T-cell (primary cell): Measurements from ENCODE around the gene PPP1CC. TPM values are rescaled to one million over a fixed set of nuclear protein-coding genes. Genes with fewer than 3 reads are reported as not detected.
A peak's percentile ranks its signal among the peaks of the same experiment; 100 is the strongest.

ENCODE experiments used
- ATAC-seq, 4 experiments: fragments of 200-7000 bp in 3 of 4; fragments of 150-1000 bp in 1 of 4; cut with Tn5 transposase; replicated peaks in 1 of 4; 1 replicate in 3 of 4; 2 replicates in 1 of 4; pipeline ENCODE4 v1.10.0; 2021; ENCODE audit warnings: moderate library complexity in 3 of 4, mild to moderate bottlenecking in 2 of 4, moderate number of reproducible peaks in 1 of 4
- CTCF ChIA-PET, 2 donors: fragments of 300-600 bp; sonication (Branson Sonifier 250); formaldehyde crosslinking; loops; one replicate each; lab custom pipeline; 2022; ENCODE audit warnings: antibody characterized with exemption in 2 of 2; lab: Charles Lee
- POLR2A ChIA-PET, 2 donors: fragments of 300-600 bp; sonication (Branson Sonifier 250); formaldehyde crosslinking; loops; one replicate each; lab custom pipeline; 2022; ENCODE audit warnings: antibody characterized with exemption in 2 of 2; lab: Charles Lee
- DNase-seq, 35 experiments: peaks; one replicate each; pipeline versions ENCODE4 v3.0.0 to v3.0.0-alpha.2; 2013 to 2023
- H3K27ac ChIP-seq: one replicate; pipeline ENCODE4 v1.5.1; 2013; ENCODE audit warnings: low read length
- H3K27me3 ChIP-seq, 2 experiments: replicated peaks in 1 of 2; 1 replicate in 1 of 2; 2 replicates in 1 of 2; pipeline versions ENCODE4 v1.6.1 to v1.7.0; 2013; ENCODE audit warnings: low read length in 1 of 2, mixed read lengths in 1 of 2; ENCODE audit not compliant: control insufficient read depth in 2 of 2, insufficient read depth in 2 of 2; ENCODE audit errors: extremely low read depth in 1 of 2
- H3K36me3 ChIP-seq, 2 donors: 1 replicate in 1 of 2; 2 replicates in 1 of 2; pipeline versions ENCODE4 v1.6.1 to v1.7.0; 2013; ENCODE audit warnings: low read length in 1 of 2; ENCODE audit not compliant: control insufficient read depth in 2 of 2, insufficient read depth in 1 of 2; ENCODE audit errors: extremely low read depth in 1 of 2
- H3K4me1 ChIP-seq, 2 experiments: 1 replicate in 1 of 2; 2 replicates in 1 of 2; pipeline versions ENCODE4 v1.6.1 to v1.7.0; 2013; ENCODE audit warnings: low read length in 2 of 2, mixed read lengths in 1 of 2; ENCODE audit not compliant: insufficient read depth in 2 of 2, control insufficient read depth in 1 of 2; ENCODE audit errors: extremely low read depth in 1 of 2
- H3K4me3 ChIP-seq, 2 donors: 1 replicate in 1 of 2; 2 replicates in 1 of 2; pipeline versions ENCODE4 v1.5.1 to v1.7.0; 2013; ENCODE audit warnings: mild to moderate bottlenecking in 2 of 2, low read length in 1 of 2, moderate library complexity in 1 of 2; ENCODE audit not compliant: control insufficient read depth in 1 of 2; ENCODE audit errors: extremely low read depth in 1 of 2
- H3K9me3 ChIP-seq: 2 replicates; pipeline ENCODE4 v1.7.0; 2013
- H3K27ac Mint-ChIP-seq, 2 donors: one replicate each; pipeline ENCODE4 v1.8.0; 2020 to 2021; ENCODE audit warnings: mild to moderate bottlenecking in 2 of 2, mixed read lengths in 2 of 2
- H3K27me3 Mint-ChIP-seq, 2 donors: one replicate each; pipeline ENCODE4 v1.8.0; 2021 to 2022; ENCODE audit warnings: mixed read lengths in 2 of 2
- H3K36me3 Mint-ChIP-seq: one replicate; pipeline ENCODE4 v1.8.0; 2021; ENCODE audit warnings: mixed read lengths
- H3K4me1 Mint-ChIP-seq, 3 donors: one replicate each; pipeline ENCODE4 v1.8.0; 2020 to 2022; ENCODE audit warnings: mixed read lengths in 3 of 3, mild to moderate bottlenecking in 1 of 3
- H3K4me3 Mint-ChIP-seq, 3 donors: one replicate each; pipeline ENCODE4 v1.8.0; 2020 to 2022; ENCODE audit warnings: mild to moderate bottlenecking in 3 of 3, mixed read lengths in 3 of 3, moderate library complexity in 3 of 3
- H3K9me3 Mint-ChIP-seq, 3 donors: one replicate each; pipeline ENCODE4 v1.8.0; 2020 to 2022; ENCODE audit warnings: mixed read lengths in 3 of 3
- WGBS: methylation state at CpG from one replicate; pipeline ENCODE4 v1.1.5; 2013; ENCODE audit warnings: missing lambda C conversion rate; ENCODE audit not compliant: insufficient coverage; 5-methylcytosine and 5-hydroxymethylcytosine counted together
- total RNA-seq, 35 experiments: library from RNA in 6 of 35; stranded (reverse) in 6 of 35; fragments of 120-200 nt in 1 of 35; gene quantifications; one replicate each; pipeline versions ENCODE4 v1.2.1 to v1.2.4 and lab custom pipeline; 2013 to 2026

PPP1CC gene
- total RNA-seq, 5 donors from 2014 or later (not counting 1 experiment from before 2014, with no cell fraction given) = 113 to 154 (median 134) TPM

GRCh38 chr12:110742096-110742717 is 484 bp downstream of the PPP1CC start:
- peak in 3 of 4 experiments; percentile 6 to 15 (median 13) for ATAC-seq
- Mint-ChIP-seq H3K36me3 (no peaks in the 10 kb centered on the region), H3K27me3 (no peaks in the 10 kb centered on the region), H3K4me3 (peak overlapping the region; percentile 94 to 100 (median 99)), H3K9me3 (no peaks in the 10 kb centered on the region), H3K4me1 (peaks cover 46 to 61% (median 47%) of the 10 kb centered on the region in 3 donors), H3K27ac (peak overlapping the region; percentile 98 to 99)
- Histone ChIP-seq H3K36me3 (peaks cover 0 to 2% of the 10 kb centered on the region in 2 donors), H3K4me3 (peak overlapping the region; percentile 76 to 87), H3K9me3 (no peaks in the 10 kb centered on the region), H3K27me3 (no peaks in the 10 kb centered on the region), H3K27ac (peak overlapping the region; percentile 26), H3K4me1 (peaks cover 31 to 36% of the 10 kb centered on the region in 2 experiments)
- DNase-seq = peak in 3 of 35 experiments; percentile 2 to 4 (median 4)
- ChIA-PET CTCF (interaction anchor here in 1 of 2 donors (1.2 kb wide), 1 partner anchor 292 kb away, joined by 3 read pairs; the partner anchor contains the start of gene ARPC3), POLR2A (interaction anchor here in 1 of 2 donors (0.5 to 0.9 kb wide), 2 partner anchors 31 to 274 kb away, joined by 4 read pairs; partner anchors contain the start of gene GPN3)
- WGBS = 0% methylated on average over 14 of the region's 44 CpGs

GRCh38 chr12:110741341-110742095 is 1.2 kb downstream of the PPP1CC start:
- no peaks in the 10 kb centered on the region for H3K9me3 ChIP-seq
- H3K4me3 ChIP-seq = peak overlapping the region; percentile 76 to 87
- Mint-ChIP-seq H3K9me3 (no peaks in the 10 kb centered on the region), H3K27ac (peak overlapping the region; percentile 98 to 99), H3K4me3 (peak overlapping the region; percentile 94 to 100 (median 99)), H3K4me1 (peaks cover 52 to 61% (median 52%) of the 10 kb centered on the region in 3 donors), H3K27me3 (no peaks in the 10 kb centered on the region), H3K36me3 (no peaks in the 10 kb centered on the region)
- CTCF ChIA-PET = interaction anchor here in 1 of 2 donors (0.7 to 1.3 kb wide), 6 partner anchors 11 to 291 kb away, joined by 3 to 6 read pairs (median 4); partner anchors contain the start of gene ARPC3
- DNase-seq (peak in 7 of 35 experiments; percentile 5 to 55 (median 10)), ATAC-seq (no peak)
- no peaks in the 10 kb centered on the region for H3K27me3 ChIP-seq
- POLR2A ChIA-PET = interaction anchor here (0.5 to 1.3 kb wide), 4 partner anchors 10 to 1100 kb away, joined by 3 to 4 read pairs (median 4); partner anchors contain the start of gene GPN3 (in 1 of the 2)
- peaks cover 0 to 2% of the 10 kb centered on the region in 2 donors for H3K36me3 ChIP-seq
- H3K4me1 ChIP-seq = peaks cover 34 to 36% of the 10 kb centered on the region in 2 experiments
- H3K27ac ChIP-seq = peak overlapping the region; percentile 26
- 0% methylated on average over 7 of the region's 14 CpGs for whole genome bisulfite sequencing

GRCh38 chr12:110739894-110740293 is 2.8 kb downstream of the PPP1CC start:
- ATAC-seq (no peak), DNase-seq (no peak)
- Mint-ChIP-seq H3K9me3 (no peaks in the 10 kb centered on the region), H3K27ac (peak overlapping the region; percentile 65 to 70), H3K27me3 (no peaks in the 10 kb centered on the region), H3K36me3 (peaks cover 7% of the 10 kb centered on the region), H3K4me3 (peak overlapping the region; percentile 68 to 94 (median 72)), H3K4me1 (peaks cover 63 to 74% (median 66%) of the 10 kb centered on the region in 3 donors)
- peaks cover 2 to 3% of the 10 kb centered on the region in 2 donors for H3K36me3 ChIP-seq
- ChIA-PET POLR2A (interaction anchor here in 1 of 2 donors (1.1 kb wide), 1 partner anchor 9 kb away, joined by 7 read pairs; no protein-coding TSS in a partner anchor), CTCF (interaction anchor here in 1 of 2 donors (0.6 to 0.9 kb wide), 4 partner anchors 8 to 308 kb away, joined by 3 to 6 read pairs (median 4); no protein-coding TSS in a partner anchor)
- peak overlapping the region; percentile 18 for H3K27ac ChIP-seq
- H3K27me3 ChIP-seq = no peaks in the 10 kb centered on the region
- peak overlapping the region in 1 of 2 donors; percentile 76 for H3K4me3 ChIP-seq
- no peaks in the 10 kb centered on the region for H3K9me3 ChIP-seq
- WGBS = 20% methylated on average over 1 of the region's 3 CpGs
- peaks cover 36 to 48% of the 10 kb centered on the region in 2 experiments for H3K4me1 ChIP-seq

GRCh38 chr12:110739488-110739887 is 3.2 kb downstream of the PPP1CC start:
- ATAC-seq = no peak
- peak overlapping the region in 1 of 2 donors; percentile 76 for H3K4me3 ChIP-seq
- Mint-ChIP-seq H3K36me3 (peaks cover 9% of the 10 kb centered on the region), H3K27me3 (no peaks in the 10 kb centered on the region), H3K4me1 (peaks cover 65 to 75% (median 69%) of the 10 kb centered on the region in 3 donors), H3K9me3 (no peaks in the 10 kb centered on the region), H3K27ac (peak overlapping the region; percentile 65 to 70), H3K4me3 (peak overlapping the region; percentile 68 to 94 (median 72))
- peaks cover 36 to 52% of the 10 kb centered on the region in 2 experiments for H3K4me1 ChIP-seq
- ChIA-PET CTCF (interaction anchor here in 1 of 2 donors (0.6 to 0.9 kb wide), 4 partner anchors 8 to 308 kb away, joined by 3 to 6 read pairs (median 4); no protein-coding TSS in a partner anchor), POLR2A (interaction anchor here in 1 of 2 donors (1.1 kb wide), 1 partner anchor 8 kb away, joined by 7 read pairs; no protein-coding TSS in a partner anchor)
- no peaks in the 10 kb centered on the region for H3K27me3 ChIP-seq
- WGBS = no CpG with 5 or more reads among the region's 1 CpG
- no peak for DNase-seq
- H3K9me3 ChIP-seq = no peaks in the 10 kb centered on the region
- H3K27ac ChIP-seq = peak overlapping the region; percentile 18
- peaks cover 3 to 4% of the 10 kb centered on the region in 2 donors for H3K36me3 ChIP-seq

GRCh38 chr12:110737532-110737931 is 5.2 kb downstream of the PPP1CC start:
- peak overlapping the region; percentile 19 for H3K27ac ChIP-seq
- 60% methylated on average over 1 of the region's 3 CpGs for WGBS
- ATAC-seq (no peak), DNase-seq (no peak)
- H3K4me3 Mint-ChIP-seq = peak overlapping the region; percentile 69 to 94 (median 76)
- H3K4me1 ChIP-seq = peaks cover 42 to 61% of the 10 kb centered on the region in 2 experiments
- no peaks in the 10 kb centered on the region for H3K9me3 ChIP-seq
- H3K36me3 Mint-ChIP-seq = peaks cover 14% of the 10 kb centered on the region
- H3K27ac Mint-ChIP-seq = peak overlapping the region; percentile 82 to 83
- H3K27me3 Mint-ChIP-seq = no peaks in the 10 kb centered on the region
- H3K4me3 ChIP-seq = no peak overlapping the region
- no peaks in the 10 kb centered on the region for H3K9me3 Mint-ChIP-seq
- CTCF ChIA-PET = interaction anchor here in 1 of 2 donors (0.5 kb wide), 1 partner anchor 736 kb away, joined by 6 read pairs; no protein-coding TSS in a partner anchor
- POLR2A ChIA-PET = interaction anchor here (0.7 to 1.0 kb wide), 2 partner anchors 9 to 1229 kb away, joined by 3 read pairs; no protein-coding TSS in a partner anchor
- H3K36me3 ChIP-seq = peaks cover 3 to 18% of the 10 kb centered on the region in 2 donors
- peaks cover 72 to 81% (median 77%) of the 10 kb centered on the region in 3 donors for H3K4me1 Mint-ChIP-seq
- H3K27me3 ChIP-seq = no peaks in the 10 kb centered on the region
